Left lung (tissue), 10 donors: ENCODE data around the gene ZPBP. TPM values are rescaled to one million over a fixed set of nuclear protein-coding genes. Genes with fewer than 3 reads are reported as not detected.

Experiments
- ATAC-seq: fragments of 200-7000 bp; cut with Tn5 transposase; one replicate; pipeline ENCODE4 v1.9.1; 2020; ENCODE audit warnings: moderate library complexity
- DNase-seq, 4 donors: peaks; one replicate each; pipeline ENCODE4 v3.0.0-alpha.2; 2013 to 2020
- H3K27ac ChIP-seq, 2 donors: fragments of 200-600 bp; sonication (generic) in 1 of 2; one replicate each; pipeline versions ENCODE4 v1.5.0 to v1.8.0; 2020 to 2021
- H3K27me3 ChIP-seq, 2 donors: fragments of 200-600 bp; sonication (generic) in 1 of 2; one replicate each; pipeline versions ENCODE4 v1.5.0 to v1.8.0; 2020 to 2021
- H3K36me3 ChIP-seq, 2 donors: fragments of 200-600 bp; sonication (generic) in 1 of 2; one replicate each; pipeline versions ENCODE4 v1.5.0 to v1.8.0; 2020 to 2021
- H3K4me1 ChIP-seq, 2 donors: fragments of 200-600 bp; one replicate each; pipeline ENCODE4 v1.8.0; 2021
- H3K4me3 ChIP-seq, 2 donors: fragments of 200-600 bp; sonication (generic) in 1 of 2; one replicate each; pipeline versions ENCODE4 v1.5.0 to v1.8.0; 2020 to 2021; ENCODE audit warnings: mild to moderate bottlenecking in 1 of 2
- H3K9me3 ChIP-seq, 2 donors: fragments of 200-600 bp; sonication (generic) in 1 of 2; one replicate each; pipeline versions ENCODE4 v1.5.0 to v1.8.0; 2020 to 2021
- intact Hi-C, 2 donors: fragments of 100-400 bp; cut with DNase I; formaldehyde crosslinking; loops; one replicate each; pipeline versions ENCODE4 v1.11.2 to v1.14.2; 2022
- polyA plus RNA-seq, 6 donors: library from polyadenylated mRNA; unstranded; fragments of 120-200 nt; gene quantifications; one replicate each; pipeline ENCODE4 v1.2.1, GENCODE V29; 2013; ENCODE audit not compliant: insufficient read length in 6 of 6
- total RNA-seq, 2 donors: library from RNA; stranded (reverse); fragmentation: NEBNext Ultra II Directional; extraction: Animal tissue kit (Norgen Biotek cat#: 25700); gene quantifications; one replicate each; pipeline ENCODE4 v1.2.1, GENCODE V29; 2021
- TF ChIP-seq, protein P1 (sequence below), 2 donors: fragments of 200-600 bp; sonication (generic) in 1 of 2; IDR thresholded peaks; one replicate each; pipeline versions ENCODE4 v1.5.0 to v1.8.0; 2021; ENCODE audit warnings: antibody characterized with exemption in 2 of 2
- donor health status: DM: no; HTN: yes; CAD: no.
- donor health status: DM: no; HTN: no; CAD: no.

The ZPBP gene
- total and polyA plus RNA-seq, 8 donors, result 0.21 to 0.73 (median 0.32) TPM; not detected in 4

GRCh38 chr7:50112250-50112649 is 19.2 kb upstream of the ZPBP start:
- intact Hi-C loops, result no loop called here
- Histone ChIP-seq H3K4me3 (no peak overlapping the region), H3K27me3 (no peaks in the 10 kb centered on the region), H3K27ac (no peak overlapping the region), H3K36me3 (no peaks in the 10 kb centered on the region), H3K9me3 (peaks cover 0 to 14% of the 10 kb centered on the region in 2 donors), H3K4me1 (no peaks in the 10 kb centered on the region)
- DNase-seq, result no peak
- TF ChIP-seq, protein P1, sequence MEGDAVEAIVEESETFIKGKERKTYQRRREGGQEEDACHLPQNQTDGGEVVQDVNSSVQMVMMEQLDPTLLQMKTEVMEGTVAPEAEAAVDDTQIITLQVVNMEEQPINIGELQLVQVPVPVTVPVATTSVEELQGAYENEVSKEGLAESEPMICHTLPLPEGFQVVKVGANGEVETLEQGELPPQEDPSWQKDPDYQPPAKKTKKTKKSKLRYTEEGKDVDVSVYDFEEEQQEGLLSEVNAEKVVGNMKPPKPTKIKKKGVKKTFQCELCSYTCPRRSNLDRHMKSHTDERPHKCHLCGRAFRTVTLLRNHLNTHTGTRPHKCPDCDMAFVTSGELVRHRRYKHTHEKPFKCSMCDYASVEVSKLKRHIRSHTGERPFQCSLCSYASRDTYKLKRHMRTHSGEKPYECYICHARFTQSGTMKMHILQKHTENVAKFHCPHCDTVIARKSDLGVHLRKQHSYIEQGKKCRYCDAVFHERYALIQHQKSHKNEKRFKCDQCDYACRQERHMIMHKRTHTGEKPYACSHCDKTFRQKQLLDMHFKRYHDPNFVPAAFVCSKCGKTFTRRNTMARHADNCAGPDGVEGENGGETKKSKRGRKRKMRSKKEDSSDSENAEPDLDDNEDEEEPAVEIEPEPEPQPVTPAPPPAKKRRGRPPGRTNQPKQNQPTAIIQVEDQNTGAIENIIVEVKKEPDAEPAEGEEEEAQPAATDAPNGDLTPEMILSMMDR (IDR thresholded peaks at IDR 0.05), result no peak
- ATAC-seq, result no peak

DNA sequence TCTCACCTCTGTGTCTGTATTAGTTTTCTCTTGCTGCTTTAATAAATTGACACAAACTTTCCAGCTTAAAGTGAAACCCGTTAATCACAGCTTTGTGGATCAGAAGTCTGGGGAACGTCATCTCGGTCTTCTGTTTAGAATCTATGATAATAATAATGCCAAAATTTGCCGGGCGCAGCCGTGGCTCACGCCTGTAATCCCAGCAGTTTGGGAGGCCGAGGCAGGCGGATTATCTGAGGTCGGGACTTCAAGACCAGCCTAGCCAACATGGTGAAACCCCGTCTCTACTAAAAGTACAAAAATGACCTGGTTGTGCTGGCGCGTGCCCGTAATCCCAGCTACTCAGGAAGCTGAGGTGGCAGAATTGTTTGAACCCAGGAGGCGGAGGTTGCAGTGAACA is 8.8 kb upstream of the ZPBP start:
- no peaks in the 10 kb centered on the region for H3K4me1 ChIP-seq
- no peaks in the 10 kb centered on the region for H3K9me3 ChIP-seq
- H3K27ac ChIP-seq, result no peak overlapping the region
- H3K4me3 ChIP-seq, result no peak overlapping the region
- intact Hi-C loops, result no loop called here
- no peak for ATAC-seq
- peaks cover 0 to 4% of the 10 kb centered on the region in 2 donors for H3K27me3 ChIP-seq
- no peak for DNase-seq
- TF ChIP-seq, protein P1 (IDR thresholded peaks at IDR 0.05), result no peak
- H3K36me3 ChIP-seq, result no peaks in the 10 kb centered on the region

DNA sequence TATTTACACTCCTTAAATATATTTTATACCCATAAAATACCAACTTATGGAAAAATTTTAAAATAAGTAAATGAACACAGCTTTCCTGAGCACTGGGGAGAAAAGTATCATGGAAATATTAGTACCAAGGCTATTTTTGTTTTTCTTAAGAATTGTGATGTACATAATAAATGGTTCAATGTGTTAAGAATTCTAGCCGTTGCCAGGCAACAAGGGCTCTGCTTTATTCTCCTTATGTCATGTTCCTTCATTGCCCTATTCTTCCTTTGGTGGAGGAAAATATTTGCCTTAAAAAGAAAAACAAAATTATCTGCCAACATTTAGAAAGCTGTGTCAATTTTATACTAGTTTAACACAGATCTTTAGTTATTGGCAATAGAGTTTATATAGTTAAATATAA is 2.6 kb upstream of the ZPBP start:
- H3K4me3 ChIP-seq, result no peak overlapping the region
- H3K27ac ChIP-seq, result no peak overlapping the region
- H3K36me3 ChIP-seq, result no peaks in the 10 kb centered on the region
- TF ChIP-seq, protein P1 (IDR thresholded peaks at IDR 0.05), result no peak
- intact Hi-C loops, result loop anchor here in 1 of 2 donors (10.0 kb wide), 1 partner anchor 1069 kb away; no protein-coding TSS in a partner anchor
- peaks cover 0 to 8% of the 10 kb centered on the region in 2 donors for H3K27me3 ChIP-seq
- ATAC-seq, result no peak
- DNase-seq, result no peak
- peaks cover 7 to 8% of the 10 kb centered on the region in 2 donors for H3K4me1 ChIP-seq
- no peaks in the 10 kb centered on the region for H3K9me3 ChIP-seq

DNA sequence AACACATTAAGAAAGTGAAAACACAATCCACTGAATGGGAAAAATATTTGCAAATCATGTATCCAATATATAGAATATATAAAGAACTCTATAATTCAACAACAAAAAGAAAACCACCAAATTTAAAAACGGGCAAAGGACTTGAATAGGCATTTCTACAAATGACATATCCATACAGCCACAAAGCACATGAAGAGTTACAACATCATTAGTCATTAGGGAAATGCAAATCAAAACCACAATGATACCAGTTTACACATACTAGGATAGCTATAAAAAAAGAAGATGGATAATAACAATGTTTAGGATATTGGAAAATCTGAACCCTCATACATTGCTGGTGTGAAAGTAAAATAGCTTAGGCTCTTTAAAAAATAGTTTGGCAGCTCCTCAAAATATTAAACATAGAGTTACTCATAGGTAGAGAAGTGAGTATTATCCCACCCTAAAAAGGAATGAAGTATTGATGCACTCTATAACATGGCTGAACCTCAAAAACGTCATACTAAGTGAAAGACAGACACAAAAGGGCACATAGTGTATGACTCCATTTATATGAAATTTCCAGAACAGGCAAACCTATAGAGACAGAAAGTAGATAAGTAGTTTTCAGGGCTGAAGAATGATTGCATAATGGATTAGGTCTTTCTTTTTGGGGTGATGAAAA is 4.5 kb downstream of the ZPBP start:
- Histone ChIP-seq H3K4me1 (peaks cover 7 to 8% of the 10 kb centered on the region in 2 donors), H3K27ac (no peak overlapping the region), H3K27me3 (peaks cover 0 to 8% of the 10 kb centered on the region in 2 donors), H3K4me3 (no peak overlapping the region), H3K36me3 (no peaks in the 10 kb centered on the region), H3K9me3 (no peaks in the 10 kb centered on the region)
- TF ChIP-seq, protein P1 (IDR thresholded peaks at IDR 0.05), result no peak
- no peak for ATAC-seq
- intact Hi-C loops, result no loop called here
- DNase-seq, result no peak

DNA sequence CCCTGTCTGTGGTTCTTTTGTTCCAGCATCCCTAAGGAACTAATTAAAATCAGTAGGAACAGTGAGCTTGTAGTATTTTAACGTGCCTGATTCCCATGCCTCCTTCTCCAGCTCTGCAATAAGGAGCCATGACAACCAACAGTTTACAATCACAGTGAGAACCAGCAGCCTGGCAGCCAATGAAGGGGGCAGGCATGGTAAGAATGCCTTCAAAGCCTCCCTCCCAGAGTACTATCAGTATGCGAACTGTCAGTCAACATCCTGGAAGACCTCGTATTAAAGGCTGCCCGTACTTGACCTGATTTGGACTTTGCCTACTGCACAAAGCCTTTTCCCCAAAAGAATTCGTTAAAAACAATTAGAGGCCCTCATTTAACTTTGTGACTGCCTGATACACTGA is 7.7 kb downstream of the ZPBP start:
- Histone ChIP-seq H3K27ac (no peak overlapping the region), H3K4me3 (no peak overlapping the region), H3K36me3 (no peaks in the 10 kb centered on the region), H3K4me1 (no peaks in the 10 kb centered on the region), H3K27me3 (no peaks in the 10 kb centered on the region), H3K9me3 (no peaks in the 10 kb centered on the region)
- TF ChIP-seq, protein P1 (IDR thresholded peaks at IDR 0.05), result no peak
- intact Hi-C loops, result no loop called here
- ATAC-seq, result no peak
- no peak for DNase-seq
